Pulmonary artery endothelial cell (primary cell): ENCODE results near the gene CCDC69. TPM values are rescaled to one million over a fixed set of nuclear protein-coding genes. Genes with fewer than 3 reads are reported as not detected.

ENCODE experiments used
- DNase-seq: peaks from one replicate; pipeline ENCODE4 v3.0.0-alpha.2; 2011; ENCODE audit warnings: low read depth, low spot score
- total RNA-seq: library from RNA; depleted of rRNA; stranded (reverse); fragments of >200 nt; gene quantifications from 2 replicates; pipeline ENCODE4 v1.2.3, GENCODE V29; 2014

The CCDC69 gene
- total RNA-seq, 1 donor from 2014 or later: 8.2 TPM

GRCh38 chr5:151144922-151145321, 79.0 kb downstream of the CCDC69 start:
- DNase-seq: no peak

DNA sequence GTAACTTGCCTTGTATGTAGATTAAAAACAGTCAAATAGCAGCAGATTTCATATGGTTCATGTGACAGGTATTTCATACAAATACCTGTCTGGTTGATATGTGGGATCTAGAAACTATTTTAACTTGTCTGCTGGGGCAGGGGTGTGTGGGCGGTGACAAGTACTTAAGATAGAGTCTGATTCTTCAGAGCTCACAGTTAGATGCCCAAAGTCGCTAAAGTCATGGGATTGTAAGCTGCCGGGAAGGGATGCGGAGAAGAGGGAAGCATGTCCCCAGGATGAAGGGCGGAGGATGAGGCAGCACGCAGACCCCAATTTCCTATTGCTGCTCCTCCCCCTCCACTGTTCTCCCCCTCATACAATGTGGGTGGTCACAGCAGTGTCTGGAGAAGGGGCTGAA, 79.6 kb downstream of the CCDC69 start:
- no peak for DNase-seq

- no peak for DNase-seq
Measured at GRCh38 chr5:151143645-151144044, 80.2 kb downstream of the CCDC69 start.

DNA sequence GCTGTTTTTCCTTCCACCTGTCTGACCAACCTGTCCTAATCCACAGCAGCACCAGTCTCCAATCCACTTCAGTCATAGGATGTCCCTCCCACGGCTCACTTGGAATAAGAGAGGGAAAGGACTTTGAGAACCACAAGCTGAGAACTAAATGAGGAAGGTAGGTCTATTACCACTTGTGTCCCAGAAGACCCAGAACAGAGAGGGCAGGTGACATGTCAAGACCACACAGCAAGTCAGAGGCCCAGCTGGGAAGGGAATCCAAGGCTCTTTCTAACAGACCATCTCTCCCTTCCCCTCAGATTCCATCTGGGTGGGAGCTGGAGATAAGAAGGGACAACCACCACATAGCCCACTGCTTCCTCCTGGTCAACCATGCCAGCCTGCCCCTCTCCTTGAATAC, 81.0 kb downstream of the CCDC69 start:
- no peak for DNase-seq

DNA sequence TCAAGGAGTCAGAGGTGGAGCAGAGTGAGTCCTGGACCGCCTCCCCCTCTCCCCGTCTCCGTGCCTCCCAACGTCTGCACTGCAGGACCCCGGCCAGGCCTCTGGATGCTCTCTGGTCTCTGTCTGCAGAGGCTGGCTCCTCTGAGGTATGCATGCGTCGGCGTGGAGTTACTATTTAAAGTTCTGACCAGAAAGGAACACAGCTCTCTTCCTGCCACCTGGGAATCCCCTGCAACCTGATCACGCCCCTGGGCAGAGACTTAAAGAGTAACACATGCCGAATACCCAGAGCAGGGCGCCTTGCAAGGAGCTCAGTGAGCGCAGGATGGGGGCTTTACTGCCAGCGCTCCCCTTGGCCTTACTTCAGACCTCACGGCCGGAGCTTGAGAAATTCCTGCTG, 82.4 kb downstream of the CCDC69 start:
- DNase-seq: no peak

DNA sequence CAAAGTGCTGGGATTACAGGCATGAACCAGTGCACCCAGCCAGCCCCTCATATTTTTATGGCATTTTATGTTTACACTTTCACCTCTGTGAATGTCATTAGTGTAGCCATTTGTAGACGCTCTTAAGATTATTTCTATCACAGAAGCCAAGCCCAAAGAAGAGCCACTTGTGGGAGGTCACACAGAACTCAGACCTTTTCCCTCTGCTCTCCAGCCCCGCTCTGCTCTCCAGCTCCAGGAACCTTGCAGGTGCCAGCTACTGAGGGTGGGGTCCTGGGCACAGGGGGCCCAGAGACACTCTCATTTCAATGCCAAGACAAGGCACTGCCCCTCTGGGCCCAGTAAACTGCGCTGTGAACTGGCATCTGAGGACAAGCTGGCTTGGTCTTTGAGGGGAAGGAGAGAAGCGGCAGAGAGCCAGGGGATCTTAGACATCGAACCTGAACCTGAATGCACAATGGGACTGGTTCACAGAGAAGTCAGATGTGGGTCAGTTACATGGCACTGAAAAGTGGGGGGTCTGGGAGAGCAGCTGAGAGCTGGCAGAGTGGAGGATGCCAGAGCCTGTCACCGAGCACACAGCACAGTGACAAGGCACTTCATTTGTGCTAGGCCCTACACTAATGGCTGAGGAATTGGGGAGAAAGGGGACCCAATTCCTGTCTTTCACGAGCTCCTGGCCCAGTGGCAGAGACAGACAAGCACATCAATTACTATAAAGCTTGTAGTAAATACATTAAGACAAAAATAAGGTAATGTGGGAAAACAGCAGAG, 83.0 kb downstream of the CCDC69 start:
- no peak for DNase-seq

DNA sequence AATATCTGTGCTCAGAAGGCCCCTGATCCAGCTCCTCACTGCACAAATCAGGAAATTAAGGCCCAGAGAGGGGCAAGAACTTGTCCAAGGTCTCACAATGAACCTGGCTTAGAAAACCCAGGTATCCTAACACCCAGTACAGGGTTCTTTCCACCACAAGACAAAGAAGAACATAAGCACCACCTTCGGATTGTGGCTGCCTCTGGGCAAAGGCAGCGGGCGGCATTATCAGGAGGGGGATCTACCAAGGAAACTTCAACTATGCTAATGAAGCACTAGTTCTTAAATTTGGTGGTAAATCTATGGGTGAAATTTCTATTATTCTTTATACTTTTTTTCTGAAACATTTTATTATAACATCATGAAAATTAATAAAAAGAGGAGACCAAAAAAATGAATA, 84.2 kb downstream of the CCDC69 start:
- no peak for DNase-seq

DNA sequence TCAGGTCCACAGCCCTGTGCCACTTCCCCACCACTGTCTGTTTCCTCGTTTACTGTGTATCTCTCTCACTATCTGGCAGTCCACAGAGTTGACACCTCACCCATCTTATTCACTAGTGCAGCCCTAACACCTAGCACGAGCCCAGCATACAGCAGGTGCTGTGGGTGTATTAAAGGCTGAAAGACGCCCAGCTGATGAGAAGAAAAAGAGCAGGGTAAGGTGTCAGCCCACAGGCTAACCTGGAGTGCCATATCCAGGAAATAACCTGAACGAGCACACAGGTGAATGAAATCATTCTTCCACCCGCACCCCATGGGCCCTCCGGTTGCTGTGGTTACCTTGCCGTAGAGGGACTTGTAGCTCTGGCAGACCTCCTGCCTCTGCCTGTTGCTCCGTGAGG, 84.9 kb downstream of the CCDC69 start:
- DNase-seq: no peak

DNA sequence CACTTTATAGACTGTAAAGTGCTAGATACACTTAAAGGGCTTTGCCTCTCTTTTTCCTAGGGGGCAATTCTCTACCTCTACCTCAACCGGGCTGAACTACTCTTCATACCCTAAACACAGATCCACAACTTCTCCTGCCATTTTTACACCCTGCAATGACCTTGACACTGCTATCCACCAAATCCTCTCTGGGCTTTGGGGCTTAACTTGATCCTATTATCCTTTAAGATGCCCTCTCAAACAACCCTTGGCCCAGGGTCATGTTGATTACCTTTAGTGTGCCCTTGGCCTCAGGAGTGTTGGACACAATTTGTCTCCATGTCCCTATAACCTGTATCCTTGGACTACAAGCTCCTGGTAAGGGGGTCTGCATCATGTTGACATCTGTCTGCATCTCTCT, 85.8 kb downstream of the CCDC69 start:
- no peak for DNase-seq

DNA sequence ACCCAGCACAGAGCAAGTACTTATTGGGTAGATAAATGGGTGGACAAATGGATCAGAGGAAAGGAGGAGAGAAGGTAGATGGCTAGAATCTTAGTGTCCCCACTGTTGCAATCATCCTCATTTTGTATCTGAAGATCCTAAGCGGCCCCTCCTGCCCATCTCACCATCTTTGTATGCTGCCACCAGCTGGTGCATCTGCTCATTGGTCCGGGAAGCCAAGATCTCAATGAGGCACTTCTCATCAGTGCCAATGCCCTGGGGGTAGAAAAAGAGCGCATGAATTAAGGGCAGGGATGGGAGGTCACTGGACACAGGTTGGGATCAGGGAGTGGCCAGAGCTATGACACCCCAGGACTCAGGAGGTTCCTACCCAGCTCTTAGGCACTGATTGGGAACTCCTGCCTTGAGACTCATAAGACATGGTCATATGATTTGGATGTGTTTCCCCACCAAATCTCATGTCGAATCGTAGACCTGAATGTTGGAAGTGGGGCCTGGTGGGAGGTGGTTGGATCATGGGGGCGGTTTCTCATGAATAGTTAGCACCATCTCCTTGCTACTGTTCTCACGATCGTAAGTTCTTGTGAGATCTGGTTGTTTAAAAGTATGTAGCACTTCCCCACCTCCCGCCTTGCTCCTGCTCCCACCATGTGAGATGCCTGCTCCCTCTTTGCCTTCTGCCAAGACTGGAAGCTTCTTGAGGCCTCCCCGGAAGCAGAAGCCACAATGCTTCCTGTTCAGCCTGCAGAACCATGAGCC, 86.6 kb downstream of the CCDC69 start:
- DNase-seq: no peak

GRCh38 chr5:151134228-151134627, 89.7 kb downstream of the CCDC69 start:
- DNase-seq: no peak

GRCh38 chr5:151132963-151133362, 90.9 kb downstream of the CCDC69 start:
- DNase-seq: no peak

Other genes starting within 250 kb of the CCDC69 start
- gene GPX3, start 203.5 kb downstream of the CCDC69 start, total RNA-seq: 6.3 and 8.5 TPM in 2 replicates
- gene TNIP1, start 143.1 kb downstream of the CCDC69 start, total RNA-seq: 87.9 and 93.7 TPM in 2 replicates
- 329 and 410 TPM in 2 replicates for gene ANXA6, start 66.3 kb downstream of the CCDC69 start, total RNA-seq
- gene GM2A, start 29.1 kb upstream of the CCDC69 start, total RNA-seq: 15.6 and 18.5 TPM in 2 replicates
- not detected in 2 replicates for gene SLC36A3, start 79.7 kb upstream of the CCDC69 start, total RNA-seq
- not detected in 2 replicates for gene SLC36A2, start 123.5 kb upstream of the CCDC69 start, total RNA-seq
- gene SLC36A1, start 223.5 kb upstream of the CCDC69 start, total RNA-seq: 3.2 and 6.1 TPM in 2 replicates